Nephron (organoid): Measurements from ENCODE around the gene MSH5.

ENCODE experiments used
- H3K27ac Mint-ChIP-seq, 3 experiments: 2 replicates each; pipeline ENCODE4 v1.8.0; 2020; ENCODE audit warnings: mixed read lengths in 3 of 3, mild to moderate bottlenecking in 2 of 3, moderate library complexity in 1 of 3
- H3K27me3 Mint-ChIP-seq: 2 replicates; pipeline ENCODE4 v1.8.0; 2021; ENCODE audit warnings: low read depth, mild to moderate bottlenecking, moderate library complexity, mixed read lengths
- H3K36me3 Mint-ChIP-seq: 2 replicates; pipeline ENCODE4 v1.8.0; 2020; ENCODE audit warnings: low read depth, mixed read lengths
- H3K4me1 Mint-ChIP-seq: 2 replicates; pipeline ENCODE4 v1.8.0; 2020; ENCODE audit warnings: mixed read lengths
- H3K4me3 Mint-ChIP-seq, 3 experiments: 2 replicates each; pipeline ENCODE4 v1.8.0; 2020; ENCODE audit warnings: mild to moderate bottlenecking in 3 of 3, mixed read lengths in 3 of 3, moderate library complexity in 2 of 3
- H3K9me3 Mint-ChIP-seq: 2 replicates; pipeline ENCODE4 v1.8.0; 2020; ENCODE audit warnings: mixed read lengths
- TF ChIP-seq, protein P1 (sequence below), 3 experiments: fragments of 200-600 bp; sonication (generic); IDR thresholded peaks; one replicate each; pipeline ENCODE4 v1.5.0; 2021; ENCODE audit warnings: antibody characterized with exemption in 3 of 3; ENCODE audit not compliant: unreplicated experiment in 3 of 3

The MSH5 gene

DNA sequence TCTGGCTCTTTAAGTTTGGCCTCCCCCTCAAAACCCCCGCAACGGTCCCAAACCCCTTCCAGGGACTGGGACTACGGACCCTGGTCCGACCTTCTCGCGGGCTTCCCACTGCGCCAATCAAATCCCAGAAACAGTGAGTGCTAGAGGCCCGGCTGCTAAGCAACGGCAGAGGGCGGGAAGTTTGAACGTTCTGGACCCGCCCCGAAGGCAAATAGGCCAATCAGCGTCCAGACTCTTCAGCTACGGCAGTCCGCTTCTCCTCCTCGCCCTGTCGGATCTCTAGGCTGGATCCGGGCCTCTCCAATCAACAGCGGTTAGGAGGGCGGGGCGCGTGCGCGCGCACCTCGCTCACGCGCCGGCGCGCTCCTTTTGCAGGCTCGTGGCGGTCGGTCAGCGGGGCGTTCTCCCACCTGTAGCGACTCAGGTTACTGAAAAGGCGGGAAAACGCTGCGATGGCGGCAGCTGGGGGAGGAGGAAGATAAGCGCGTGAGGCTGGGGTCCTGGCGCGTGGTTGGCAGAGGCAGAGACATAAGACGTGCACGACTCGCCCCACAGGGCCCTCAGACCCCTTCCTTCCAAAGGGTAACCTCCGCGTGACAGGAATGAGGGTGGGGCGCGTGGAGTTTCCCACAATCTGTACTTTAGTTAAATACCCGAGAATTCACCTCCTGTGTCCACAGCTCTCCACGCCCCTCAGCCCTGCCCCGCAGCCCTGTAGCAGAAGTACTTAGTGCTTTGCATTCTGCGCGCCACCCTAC is at the start of gene MSH5:
MSH5 (plus strand) TSS at position 367 of the 758 bp plus-strand sequence. CDS start 462 bp downstream, outside the sequence.
- Mint-ChIP-seq H3K36me3 (peaks cover 12% of the 10 kb centered on the region), H3K27me3 (no peaks in the 10 kb centered on the region), H3K4me1 (peaks cover 45% of the 10 kb centered on the region), H3K9me3 (no peaks in the 10 kb centered on the region), H3K4me3 (peak within 1 kb of the TSS; percentile 94 to 97 (median 95)), H3K27ac (peak within 1 kb of the TSS; percentile 99 to 100 (median 100))
- TF ChIP-seq, protein P1, sequence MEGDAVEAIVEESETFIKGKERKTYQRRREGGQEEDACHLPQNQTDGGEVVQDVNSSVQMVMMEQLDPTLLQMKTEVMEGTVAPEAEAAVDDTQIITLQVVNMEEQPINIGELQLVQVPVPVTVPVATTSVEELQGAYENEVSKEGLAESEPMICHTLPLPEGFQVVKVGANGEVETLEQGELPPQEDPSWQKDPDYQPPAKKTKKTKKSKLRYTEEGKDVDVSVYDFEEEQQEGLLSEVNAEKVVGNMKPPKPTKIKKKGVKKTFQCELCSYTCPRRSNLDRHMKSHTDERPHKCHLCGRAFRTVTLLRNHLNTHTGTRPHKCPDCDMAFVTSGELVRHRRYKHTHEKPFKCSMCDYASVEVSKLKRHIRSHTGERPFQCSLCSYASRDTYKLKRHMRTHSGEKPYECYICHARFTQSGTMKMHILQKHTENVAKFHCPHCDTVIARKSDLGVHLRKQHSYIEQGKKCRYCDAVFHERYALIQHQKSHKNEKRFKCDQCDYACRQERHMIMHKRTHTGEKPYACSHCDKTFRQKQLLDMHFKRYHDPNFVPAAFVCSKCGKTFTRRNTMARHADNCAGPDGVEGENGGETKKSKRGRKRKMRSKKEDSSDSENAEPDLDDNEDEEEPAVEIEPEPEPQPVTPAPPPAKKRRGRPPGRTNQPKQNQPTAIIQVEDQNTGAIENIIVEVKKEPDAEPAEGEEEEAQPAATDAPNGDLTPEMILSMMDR (IDR thresholded peaks at IDR 0.05; ENCODE audit: unreplicated experiment in 3 of 3) = no peak

DNA sequence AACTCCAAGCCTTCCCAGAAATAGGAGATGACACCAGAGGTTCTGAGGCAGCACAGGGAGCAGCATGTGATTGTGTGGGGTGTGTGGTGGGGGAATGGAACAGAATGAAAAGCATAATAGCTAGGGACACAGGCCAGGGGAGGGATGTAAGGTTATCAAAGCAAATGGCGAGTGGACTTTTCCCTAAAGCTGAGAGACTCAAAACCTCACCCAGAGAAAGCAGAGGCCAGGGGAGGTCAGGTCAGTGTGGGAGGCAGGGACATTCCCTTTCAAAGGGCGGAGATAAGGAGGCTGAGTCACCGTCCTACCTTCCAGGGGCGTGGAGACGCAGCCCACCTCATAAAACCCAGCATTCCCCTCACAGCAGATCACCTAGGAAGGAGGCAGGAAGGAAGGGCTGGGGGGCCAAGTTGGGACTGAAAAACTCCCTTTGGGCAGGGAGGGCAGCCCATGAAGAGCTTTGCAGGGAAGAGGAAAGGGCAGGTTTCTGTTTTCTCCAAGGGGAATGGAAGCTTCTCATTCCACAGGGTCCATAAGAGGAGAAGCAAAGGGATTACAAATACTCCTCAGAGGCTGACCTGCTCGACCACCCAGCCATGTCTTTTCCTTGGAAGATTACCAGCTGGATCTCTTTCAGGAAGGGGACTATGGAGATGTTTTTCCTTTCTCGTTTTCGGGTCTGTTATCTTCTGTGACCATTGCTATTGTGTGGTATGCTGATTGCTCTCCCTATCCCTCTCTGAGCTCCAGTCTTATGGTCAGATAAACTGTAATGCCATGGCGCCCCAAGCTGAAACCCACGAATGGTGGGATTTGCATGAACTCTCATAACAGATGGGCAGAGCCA is 49.4 kb upstream of the MSH5 start:
- Mint-ChIP-seq H3K27ac (peak overlapping the region in 1 of 3 experiments; percentile 62), H3K36me3 (peaks cover 69% of the 10 kb centered on the region), H3K4me3 (no peak overlapping the region), H3K9me3 (no peaks in the 10 kb centered on the region), H3K27me3 (no peaks in the 10 kb centered on the region), H3K4me1 (peaks cover 8% of the 10 kb centered on the region)
- TF ChIP-seq, protein P1 (IDR thresholded peaks at IDR 0.05; ENCODE audit: unreplicated experiment in 3 of 3) = no peak

DNA sequence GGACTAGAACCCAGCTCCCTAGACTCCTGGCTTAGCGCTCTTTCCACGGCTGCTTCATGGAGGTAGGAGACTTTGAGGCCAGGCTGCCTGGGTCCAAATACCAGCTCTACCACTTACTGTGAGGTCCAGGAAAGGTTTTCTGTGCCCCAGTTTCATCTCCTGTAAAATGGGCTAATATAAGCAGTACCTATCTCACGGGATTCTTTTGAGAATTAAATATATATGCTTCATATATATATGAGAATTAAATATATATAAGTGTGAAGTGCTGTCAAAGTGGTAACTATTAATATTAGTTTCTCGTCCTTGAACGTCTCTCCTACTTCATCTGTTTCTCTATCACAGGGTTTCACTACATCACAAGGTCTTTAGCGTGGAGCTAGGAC is 48.7 kb upstream of the MSH5 start:
- H3K27me3 Mint-ChIP-seq = no peaks in the 10 kb centered on the region
- H3K4me1 Mint-ChIP-seq = peaks cover 8% of the 10 kb centered on the region
- no peak overlapping the region for H3K27ac Mint-ChIP-seq
- no peaks in the 10 kb centered on the region for H3K9me3 Mint-ChIP-seq
- no peak overlapping the region for H3K4me3 Mint-ChIP-seq
- peaks cover 63% of the 10 kb centered on the region for H3K36me3 Mint-ChIP-seq
- TF ChIP-seq, protein P1 (IDR thresholded peaks at IDR 0.05; ENCODE audit: unreplicated experiment in 3 of 3) = no peak

DNA sequence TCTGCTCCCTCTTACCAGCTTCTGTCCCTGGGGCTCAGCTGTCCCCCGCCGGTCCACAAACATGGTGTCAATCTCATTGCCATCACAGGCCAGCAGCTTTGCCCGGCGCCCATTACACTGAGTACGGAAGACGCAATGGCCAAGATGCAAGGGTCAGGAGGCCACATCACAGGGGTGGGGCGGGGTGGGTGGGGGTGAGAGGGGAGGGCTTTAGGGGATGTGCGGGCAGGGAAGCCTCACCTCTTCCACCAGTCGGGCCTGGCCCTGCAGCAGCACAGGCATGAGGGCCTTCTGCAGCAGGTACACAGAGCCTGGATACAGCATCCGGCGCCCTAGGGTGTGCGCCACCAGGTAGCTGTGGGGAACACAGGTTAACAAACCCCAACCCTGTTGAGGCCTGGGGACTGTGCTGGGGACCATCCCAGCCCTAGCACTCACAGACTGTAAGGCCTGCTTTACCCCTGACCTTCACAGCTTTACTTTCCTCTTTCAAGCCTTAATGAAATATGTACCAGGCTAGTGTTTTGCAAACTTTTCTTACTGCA is 48.2 kb upstream of the MSH5 start:
- no peaks in the 10 kb centered on the region for H3K9me3 Mint-ChIP-seq
- H3K4me1 Mint-ChIP-seq = peaks cover 8% of the 10 kb centered on the region

DNA sequence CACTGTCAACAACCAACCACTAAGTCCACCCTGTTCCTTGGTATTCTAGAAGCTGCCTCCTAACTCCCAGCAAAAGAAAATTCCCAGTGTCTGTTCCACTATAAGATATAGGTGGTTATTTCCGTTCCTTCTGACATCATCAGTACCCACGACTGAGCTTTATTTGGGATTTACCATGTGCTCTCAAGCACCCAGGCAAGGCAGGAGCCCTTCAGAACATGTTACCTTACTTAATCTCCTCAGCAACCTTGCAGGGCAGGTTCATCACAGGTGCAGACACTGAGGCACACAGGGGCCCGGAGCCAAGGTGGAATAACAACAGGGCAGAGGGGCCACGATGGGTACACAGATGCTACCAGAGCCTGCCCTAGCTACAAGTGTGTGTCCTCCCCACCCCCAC is 47.5 kb upstream of the MSH5 start:
- H3K4me1 Mint-ChIP-seq = peaks cover 6% of the 10 kb centered on the region
- TF ChIP-seq, protein P1 (IDR thresholded peaks at IDR 0.05; ENCODE audit: unreplicated experiment in 3 of 3) = no peak
- H3K9me3 Mint-ChIP-seq = no peaks in the 10 kb centered on the region
- no peak overlapping the region for H3K27ac Mint-ChIP-seq
- H3K27me3 Mint-ChIP-seq = no peaks in the 10 kb centered on the region
- no peak overlapping the region for H3K4me3 Mint-ChIP-seq
- H3K36me3 Mint-ChIP-seq = peaks cover 61% of the 10 kb centered on the region

More for the DNA sequence above, 48.2 kb upstream of the MSH5 start:
- TF ChIP-seq, protein P1 (IDR thresholded peaks at IDR 0.05; ENCODE audit: unreplicated experiment in 3 of 3) = no peak
- H3K36me3 Mint-ChIP-seq = peaks cover 61% of the 10 kb centered on the region
- no peak overlapping the region for H3K27ac Mint-ChIP-seq
- H3K27me3 Mint-ChIP-seq = no peaks in the 10 kb centered on the region
- H3K4me3 Mint-ChIP-seq = no peak overlapping the region
